Kidney epithelial cell (primary cell): ENCODE data around the gene TENT5C. TPM values are rescaled to one million over a fixed set of nuclear protein-coding genes. Genes with fewer than 3 reads are reported as not detected.

Experiments used
- DNase-seq: peaks from one replicate; pipeline ENCODE4 v3.0.0-alpha.2; 2010; ENCODE audit warnings: low read depth
- H3K27me3 ChIP-seq: 2 replicates; pipeline ENCODE4 v1.6.0; 2011; ENCODE audit warnings: low read length; ENCODE audit not compliant: control insufficient read depth, insufficient read depth
- H3K36me3 ChIP-seq: 2 replicates; pipeline ENCODE4 v1.5.1; 2011; ENCODE audit warnings: low read length; ENCODE audit not compliant: control insufficient read depth, insufficient read depth
- H3K4me3 ChIP-seq: 2 replicates; pipeline ENCODE4 v1.5.1; 2011; ENCODE audit warnings: low read depth, mild to moderate bottlenecking, control low read depth, low read length
- total RNA-seq: library from RNA; depleted of rRNA; stranded (reverse); fragments of >200 nt; gene quantifications from 2 replicates; pipeline ENCODE4 v1.2.3, GENCODE V29; 2015
- TF ChIP-seq, protein P1 (sequence below): IDR thresholded peaks from 2 replicates; pipeline ENCODE4 v1.5.1; 2011; ENCODE audit warnings: mild to moderate bottlenecking, moderate library complexity, low read length, control low read depth, inconsistent platforms; ENCODE audit not compliant: insufficient read depth, poor library complexity, severe bottlenecking

TENT5C gene
- total RNA-seq, 1 donor from 2014 or later, result 0.13 TPM

GRCh38 chr1:117663156-117663902 lies 57.5 kb downstream of the TENT5C start:
- no peaks in the 10 kb centered on the region for H3K27me3 ChIP-seq
- no peak overlapping the region for H3K4me3 ChIP-seq
- no peak for DNase-seq
- TF ChIP-seq, protein P1, sequence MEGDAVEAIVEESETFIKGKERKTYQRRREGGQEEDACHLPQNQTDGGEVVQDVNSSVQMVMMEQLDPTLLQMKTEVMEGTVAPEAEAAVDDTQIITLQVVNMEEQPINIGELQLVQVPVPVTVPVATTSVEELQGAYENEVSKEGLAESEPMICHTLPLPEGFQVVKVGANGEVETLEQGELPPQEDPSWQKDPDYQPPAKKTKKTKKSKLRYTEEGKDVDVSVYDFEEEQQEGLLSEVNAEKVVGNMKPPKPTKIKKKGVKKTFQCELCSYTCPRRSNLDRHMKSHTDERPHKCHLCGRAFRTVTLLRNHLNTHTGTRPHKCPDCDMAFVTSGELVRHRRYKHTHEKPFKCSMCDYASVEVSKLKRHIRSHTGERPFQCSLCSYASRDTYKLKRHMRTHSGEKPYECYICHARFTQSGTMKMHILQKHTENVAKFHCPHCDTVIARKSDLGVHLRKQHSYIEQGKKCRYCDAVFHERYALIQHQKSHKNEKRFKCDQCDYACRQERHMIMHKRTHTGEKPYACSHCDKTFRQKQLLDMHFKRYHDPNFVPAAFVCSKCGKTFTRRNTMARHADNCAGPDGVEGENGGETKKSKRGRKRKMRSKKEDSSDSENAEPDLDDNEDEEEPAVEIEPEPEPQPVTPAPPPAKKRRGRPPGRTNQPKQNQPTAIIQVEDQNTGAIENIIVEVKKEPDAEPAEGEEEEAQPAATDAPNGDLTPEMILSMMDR, result no peak
- no peaks in the 10 kb centered on the region for H3K36me3 ChIP-seq

- no peak overlapping the region for H3K4me3 ChIP-seq
- no peaks in the 10 kb centered on the region for H3K36me3 ChIP-seq
- TF ChIP-seq, protein P1, result no peak
- no peaks in the 10 kb centered on the region for H3K27me3 ChIP-seq
- DNase-seq, result no peak
These were observed 58.5 kb downstream of the TENT5C start for GRCh38 chr1:117664314-117664713.

- TF ChIP-seq, protein P1, result no peak
- H3K4me3 ChIP-seq, result no peak overlapping the region
- DNase-seq, result no peak
- no peaks in the 10 kb centered on the region for H3K27me3 ChIP-seq
- no peaks in the 10 kb centered on the region for H3K36me3 ChIP-seq
These were observed 59.9 kb downstream of the TENT5C start for GRCh38 chr1:117665556-117666270.

DNA sequence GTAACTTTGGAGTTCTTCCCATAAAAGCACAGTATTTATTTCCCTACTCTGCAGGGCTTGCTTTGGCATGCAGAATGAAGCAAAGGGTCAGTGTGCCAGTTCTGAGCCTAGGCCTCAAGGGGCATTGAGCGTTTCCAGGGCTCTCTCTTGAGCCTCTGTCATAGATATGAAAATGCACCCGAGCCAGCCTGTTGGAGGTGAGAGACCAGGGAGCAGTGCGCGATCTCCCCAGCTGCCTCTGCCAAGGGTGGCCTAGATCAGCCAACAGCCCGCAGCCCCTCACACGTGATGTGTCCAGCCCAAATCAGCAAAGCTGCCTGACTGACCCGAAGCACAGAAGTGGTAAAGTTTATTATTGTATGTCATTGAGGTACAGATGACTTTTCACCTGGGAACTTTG lies 63.7 kb downstream of the TENT5C start:
- Histone ChIP-seq H3K36me3 (no peaks in the 10 kb centered on the region), H3K4me3 (no peak overlapping the region), H3K27me3 (no peaks in the 10 kb centered on the region)
- DNase-seq, result no peak
- TF ChIP-seq, protein P1, result no peak

GRCh38 chr1:117670976-117671780 lies 65.3 kb downstream of the TENT5C start:
- no peaks in the 10 kb centered on the region for H3K36me3 ChIP-seq
- TF ChIP-seq, protein P1, result no peak

More at GRCh38 chr1:117670976-117671780, 65.3 kb downstream of the TENT5C start:
- no peaks in the 10 kb centered on the region for H3K27me3 ChIP-seq
- DNase-seq, result no peak
- H3K4me3 ChIP-seq, result no peak overlapping the region
